Kidney capillary endothelial cell (primary cell): Measurements from ENCODE around the gene QPRT.
"Not testable (repeated sequence)": the region's sequence is repeated elsewhere in the genome, so short reads cannot be mapped to it uniquely, and the experiment has no call there.

Experiments used
- DNase-seq: peaks from one replicate; pipeline ENCODE4 v3.0.0-alpha.2; 2018; ENCODE audit warnings: low spot score

The QPRT gene

GRCh38 chr16:29663016-29663806, 15.8 kb upstream of the QPRT start, which contains the start of gene SPN:
Gene SPN, plus strand, starts transcription at chr16:29663247. Its CDS starts 482 bp downstream, at chr16:29663729.
- no peak for DNase-seq

GRCh38 chr16:29663807-29664090, 15.2 kb upstream of the QPRT start:
- DNase-seq, result no peak

- DNase-seq, result no peak
These were observed 14.7 kb upstream of the QPRT start for GRCh38 chr16:29664091-29664921.

GRCh38 chr16:29665294-29666077, 13.5 kb upstream of the QPRT start:
- DNase-seq, result no peak

- not testable (repeated sequence) for DNase-seq
These were observed 11.7 kb upstream of the QPRT start for GRCh38 chr16:29667322-29667610.

GRCh38 chr16:29667755-29668154, 11.2 kb upstream of the QPRT start:
- no peak for DNase-seq

- DNase-seq, result no peak
These were observed 10.7 kb upstream of the QPRT start for GRCh38 chr16:29668267-29668666.

GRCh38 chr16:29673501-29673900, 5.5 kb upstream of the QPRT start:
- no peak for DNase-seq

GRCh38 chr16:29674188-29674587, 4.8 kb upstream of the QPRT start:
- no peak for DNase-seq

- DNase-seq, result no peak
These were observed 3.0 kb upstream of the QPRT start for GRCh38 chr16:29675811-29676643.

GRCh38 chr16:29676989-29677785, 1.8 kb upstream of the QPRT start:
- no peak for DNase-seq

- no peak for DNase-seq
These were observed 1.2 kb downstream of the QPRT start for GRCh38 chr16:29680180-29680598.

- no peak for DNase-seq
These were observed 4.6 kb downstream of the QPRT start for GRCh38 chr16:29683543-29684090.

GRCh38 chr16:29684679-29685078, 5.7 kb downstream of the QPRT start:
- DNase-seq, result no peak

GRCh38 chr16:29686740-29687332, 7.9 kb downstream of the QPRT start:
- DNase-seq, result no peak

GRCh38 chr16:29687755-29688154, 8.8 kb downstream of the QPRT start:
- DNase-seq, result no peak

GRCh38 chr16:29688172-29688571, 9.2 kb downstream of the QPRT start:
- no peak for DNase-seq

- DNase-seq, result not testable (repeated sequence)
These were observed 10.7 kb downstream of the QPRT start for GRCh38 chr16:29689490-29690351.

- not testable (repeated sequence) for DNase-seq
These were observed 13.6 kb downstream of the QPRT start for GRCh38 chr16:29692606-29693005.
